Suppressor macrophage treated with lipopolysaccharide for 4 hours (primary cell): Measurements from ENCODE around the gene CORO2B.

Source experiments
- DNase-seq: peaks from one replicate; pipeline ENCODE4 v3.0.0-alpha.2; 2020

Gene CORO2B

GRCh38 chr15:68574629-68575028 lies 4.2 kb upstream of the CORO2B start:
- DNase-seq, result no peak

DNA sequence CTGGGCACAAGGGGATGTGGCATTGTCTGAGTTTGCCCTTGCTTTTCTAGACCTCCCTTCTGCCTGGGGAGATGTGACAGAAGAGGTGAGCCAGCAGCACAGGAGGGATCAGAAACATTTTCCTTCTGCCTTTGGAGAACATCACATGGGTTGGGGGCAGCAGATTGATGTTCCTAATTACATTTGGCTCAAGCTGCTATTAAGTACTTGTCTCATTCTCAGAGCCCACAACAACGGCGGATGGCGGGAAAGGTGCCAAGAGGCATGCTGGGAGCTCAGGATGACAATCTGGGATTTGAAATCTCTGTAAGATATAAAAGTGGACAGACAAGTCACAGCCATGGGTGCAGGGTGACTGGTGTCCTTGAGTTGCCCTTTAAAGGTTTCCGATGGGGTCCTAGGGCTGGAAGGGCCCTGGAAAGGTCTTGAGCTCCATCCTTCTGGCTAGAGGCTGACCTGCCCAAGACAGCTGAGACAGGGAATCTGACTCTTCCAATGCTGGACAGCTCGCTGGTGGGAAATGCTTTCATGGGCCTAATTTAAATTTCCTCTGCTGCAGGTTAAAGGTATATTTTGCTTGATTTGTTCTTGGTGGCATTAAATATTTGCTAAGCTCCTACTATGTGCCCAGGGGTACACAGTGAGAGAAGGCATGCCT lies 2.4 kb upstream of the CORO2B start:
- DNase-seq, result no peak

GRCh38 chr15:68578175-68578979 lies 416 bp upstream of the CORO2B start:
- peak; percentile 62 for DNase-seq

- DNase-seq, result no peak
These were observed 1.5 kb downstream of the CORO2B start for GRCh38 chr15:68580026-68580882.

DNA sequence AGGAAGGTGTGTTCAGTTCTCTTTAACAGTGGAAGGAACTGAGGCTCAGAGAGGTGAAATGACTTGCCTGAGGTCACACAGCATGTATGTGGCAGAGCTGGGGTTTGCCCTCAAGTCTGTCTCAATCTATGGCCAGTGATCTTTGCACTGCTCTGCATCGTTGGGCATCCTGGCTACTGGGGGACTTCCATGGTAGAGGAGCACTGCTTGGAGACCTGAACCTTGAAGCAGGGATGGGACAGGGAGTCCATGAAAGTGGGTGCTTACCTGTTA lies 2.0 kb downstream of the CORO2B start:
- no peak for DNase-seq

DNA sequence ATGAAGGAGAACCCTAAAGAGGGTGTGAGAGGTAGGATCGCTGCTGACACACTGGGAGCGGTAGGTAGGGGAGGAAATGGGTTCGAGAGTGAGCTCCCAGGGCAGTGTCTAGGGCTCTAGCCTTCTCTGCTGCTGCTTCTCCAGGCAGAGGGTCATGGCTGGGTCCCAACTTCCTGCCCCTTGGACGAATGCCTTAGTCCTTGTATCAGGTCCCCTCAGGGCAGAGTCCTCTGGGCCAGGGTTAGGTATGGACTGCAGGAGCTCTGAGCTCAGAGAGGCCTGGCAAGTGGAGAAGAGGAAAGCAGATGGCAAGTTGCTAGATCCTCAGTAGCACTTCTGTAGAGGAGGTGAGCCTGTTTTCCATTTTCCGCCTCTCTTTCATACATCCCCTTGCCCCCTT lies 2.9 kb downstream of the CORO2B start:
- no peak for DNase-seq

DNA sequence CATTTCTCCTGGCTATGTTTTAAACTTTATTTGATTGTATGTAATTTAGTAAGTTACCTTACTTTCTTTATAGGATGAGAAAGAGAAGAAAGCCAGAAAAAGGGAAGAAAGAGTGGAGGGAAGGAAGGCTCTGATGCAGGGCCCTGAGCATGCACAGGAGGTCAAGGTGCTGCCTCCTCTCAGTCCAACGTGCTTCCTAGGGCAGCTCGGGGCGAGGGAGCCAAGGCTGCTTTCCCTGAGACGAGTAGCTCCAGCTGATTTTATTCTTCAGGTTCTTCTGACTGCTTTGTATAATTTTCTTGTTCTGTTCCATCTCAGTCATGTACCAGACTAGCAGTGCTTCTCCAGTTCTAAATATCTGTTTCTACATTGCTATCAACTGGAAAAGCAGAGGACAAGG lies 3.4 kb downstream of the CORO2B start:
- DNase-seq, result no peak

GRCh38 chr15:68582864-68583263 lies 4.1 kb downstream of the CORO2B start:
- no peak for DNase-seq

- DNase-seq, result peak; percentile 10
These were observed 4.5 kb downstream of the CORO2B start for GRCh38 chr15:68583321-68583720.

DNA sequence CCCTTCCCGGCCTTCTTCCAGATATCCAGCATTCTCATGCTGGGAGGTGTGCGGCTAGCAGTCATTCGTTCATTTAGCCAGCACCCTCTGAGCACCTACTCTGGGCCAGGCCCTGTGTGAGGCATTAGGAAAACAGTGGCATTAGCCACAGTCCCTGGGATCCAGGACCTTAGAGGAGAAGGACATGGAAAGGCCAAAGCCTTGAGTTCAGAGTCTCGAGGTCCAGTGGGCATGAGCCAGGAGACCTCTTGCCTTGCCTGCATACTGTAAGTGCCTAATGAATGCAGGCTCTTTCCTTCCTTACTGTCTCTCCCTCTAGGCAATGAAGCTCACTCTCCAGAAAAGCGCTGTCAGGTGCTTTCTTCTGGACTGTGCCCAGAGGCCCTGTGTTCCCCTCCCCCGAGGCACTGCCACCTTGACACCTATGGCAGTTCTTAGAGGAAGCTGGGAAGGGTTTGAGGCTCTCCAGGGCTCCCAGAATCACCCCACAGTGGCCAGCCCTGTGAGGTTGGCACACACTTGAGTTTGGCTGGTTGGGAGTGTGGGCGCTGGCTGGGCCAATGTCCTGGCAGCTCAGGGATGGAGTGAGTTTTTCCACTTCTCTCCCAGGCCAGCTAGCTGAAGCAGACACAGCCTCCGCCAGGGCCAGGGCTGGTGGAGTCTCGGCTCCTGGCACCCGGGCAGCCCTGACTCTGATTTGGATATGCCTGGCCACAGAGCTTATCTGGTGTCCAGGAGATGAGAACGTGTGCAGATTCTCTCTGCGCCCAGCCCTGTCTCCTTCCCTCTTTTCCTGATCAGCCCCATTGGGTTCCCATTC lies 5.4 kb downstream of the CORO2B start:
- DNase-seq, result no peak

DNA sequence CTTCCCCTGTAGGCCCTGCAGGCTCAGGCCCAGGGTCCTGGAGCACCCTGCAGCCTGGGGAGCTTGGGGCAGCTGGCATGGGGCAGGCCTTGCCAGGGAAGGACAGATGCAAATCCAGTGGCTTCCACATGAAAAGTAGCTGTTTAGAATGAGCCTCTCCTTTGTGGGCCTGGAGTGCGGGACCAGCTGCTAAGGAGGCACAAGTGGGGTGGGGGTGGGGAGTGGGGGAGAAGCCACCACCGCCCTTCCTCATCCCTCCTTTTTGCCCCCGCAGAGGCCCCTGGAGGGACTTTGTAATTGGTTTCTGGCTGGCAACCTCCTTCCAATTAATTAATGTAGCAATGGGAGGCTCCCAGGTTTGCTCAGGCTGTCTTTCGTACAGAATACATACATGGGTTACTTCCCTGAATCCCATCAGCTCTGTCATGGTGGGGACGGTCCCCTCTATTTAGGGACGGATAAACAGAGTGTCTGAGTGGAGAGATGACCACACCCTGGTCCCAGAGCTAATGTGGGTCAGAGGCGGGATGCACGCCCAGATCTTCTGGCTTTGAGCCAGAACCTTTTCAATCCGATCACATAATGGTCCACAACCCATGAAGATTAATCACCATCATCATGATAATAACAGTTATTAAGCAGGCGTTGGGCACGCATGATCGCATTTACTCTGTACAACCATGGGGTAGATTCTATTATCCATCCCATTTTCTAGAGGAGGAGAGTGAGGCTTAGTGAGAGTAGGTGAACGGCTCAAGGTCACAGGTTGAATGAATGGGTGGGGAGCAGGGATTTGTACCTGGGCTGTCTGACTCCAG lies 6.2 kb downstream of the CORO2B start:
- DNase-seq, result no peak

- DNase-seq, result no peak
These were observed 6.9 kb downstream of the CORO2B start for GRCh38 chr15:68585574-68586273.

- peak; percentile 35 for DNase-seq
These were observed 7.6 kb downstream of the CORO2B start for GRCh38 chr15:68586274-68586961.

GRCh38 chr15:68587769-68588385 lies 9.1 kb downstream of the CORO2B start:
- DNase-seq, result peak; percentile 42

DNA sequence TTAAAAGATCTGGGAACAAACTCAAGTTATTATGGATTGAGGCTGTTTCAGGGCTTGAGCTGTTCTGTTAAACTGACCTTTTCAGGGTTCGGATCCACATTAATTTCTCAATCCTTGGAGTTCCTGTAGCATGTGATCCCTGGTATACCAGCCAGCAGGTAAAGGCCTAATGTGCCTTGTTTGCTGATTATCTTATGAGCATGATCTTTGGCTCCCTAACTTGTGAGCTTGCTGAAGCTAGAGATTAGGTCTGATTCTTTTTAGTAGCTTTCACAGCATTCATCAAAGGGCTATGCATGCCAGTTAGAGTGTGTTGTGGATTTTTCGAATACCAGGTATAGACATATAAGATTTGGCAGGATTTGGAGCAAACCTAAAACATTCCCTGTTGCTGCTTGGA lies 10.3 kb downstream of the CORO2B start:
- DNase-seq, result no peak

GRCh38 chr15:68589783-68590710 lies 11.3 kb downstream of the CORO2B start:
- DNase-seq, result no peak

DNA sequence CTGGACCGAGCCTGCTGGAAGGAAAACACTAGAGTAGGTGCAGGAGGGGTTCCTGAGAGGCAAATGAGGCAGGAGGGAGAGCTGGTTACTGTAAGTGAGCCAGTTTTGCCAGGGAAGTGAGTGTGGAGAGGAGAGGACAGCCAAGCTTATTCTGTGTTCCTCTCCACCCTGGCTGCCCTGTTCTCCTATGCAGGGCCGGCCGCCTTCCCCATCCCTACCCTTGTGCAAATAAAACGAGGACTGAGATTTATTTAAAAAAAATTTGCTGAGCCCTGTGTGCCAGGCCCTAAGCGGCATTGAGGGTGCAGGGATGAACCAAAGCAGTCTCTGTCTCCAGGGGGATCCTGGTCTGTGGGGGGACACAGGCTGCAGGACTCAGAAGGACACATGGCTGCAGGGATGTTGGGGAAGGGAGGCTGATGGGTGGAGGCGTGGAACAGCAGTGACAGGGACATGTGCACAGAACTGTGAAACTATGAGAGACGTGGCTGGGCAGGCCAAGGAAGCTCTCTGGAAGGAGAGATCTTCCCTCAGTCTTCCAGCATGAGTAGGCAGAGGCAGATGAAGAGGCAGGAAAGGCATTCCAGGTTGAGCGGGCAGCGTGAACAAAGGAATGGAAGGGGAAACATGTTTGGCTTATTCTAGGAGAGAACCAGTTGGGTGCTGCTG lies 12.1 kb downstream of the CORO2B start:
- no peak for DNase-seq

- no peak for DNase-seq
These were observed 13.3 kb downstream of the CORO2B start for GRCh38 chr15:68592054-68592453.

DNA sequence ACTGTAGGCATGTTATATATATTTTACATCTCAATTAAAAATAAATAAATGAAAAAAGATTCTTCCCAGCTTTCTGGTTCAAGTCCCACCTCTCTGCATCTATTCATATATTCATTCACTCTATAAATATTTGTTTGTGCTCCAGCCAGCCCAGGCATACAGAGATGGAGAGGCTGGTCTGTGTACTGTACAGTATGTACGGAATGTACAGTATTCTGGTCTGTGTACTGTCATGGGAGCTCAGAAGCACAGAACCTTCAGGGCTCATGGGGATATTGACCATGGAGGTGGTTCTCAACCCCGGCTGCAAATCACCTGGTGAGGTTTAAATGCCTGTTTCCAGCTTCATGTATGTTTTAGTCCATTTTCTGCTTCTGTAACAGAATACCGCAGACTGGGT lies 13.8 kb downstream of the CORO2B start:
- DNase-seq, result no peak
